HL-60 (cell line): ENCODE data around the gene HPDL.

Source experiments
- DNase-seq, 2 experiments: peaks; one replicate each; pipeline ENCODE4 v3.0.0-alpha.2; 2010 to 2020; ENCODE audit warnings: low read depth in 1 of 2, low spot score in 1 of 2
- H3K27ac ChIP-seq: fragments of 250-450 bp; sonication (Bioruptor Pico); replicated peaks from 2 replicates; pipeline ENCODE4 v1.5.1; 2020; ENCODE audit warnings: mild to moderate bottlenecking, moderate library complexity
- H3K27me3 ChIP-seq: fragments of 250-450 bp; sonication (Bioruptor Pico); 2 replicates; pipeline ENCODE4 v1.5.1; 2021; ENCODE audit warnings: mild to moderate bottlenecking, moderate library complexity; ENCODE audit not compliant: insufficient read depth, poor library complexity, severe bottlenecking
- H3K4me3 ChIP-seq: replicated peaks from 2 replicates; pipeline ENCODE4 v1.5.1; 2011; ENCODE audit warnings: mild to moderate bottlenecking, control low read depth, low read length; ENCODE audit not compliant: insufficient read depth
- CTCF ChIP-seq: IDR thresholded peaks from one replicate; pipeline ENCODE4 v1.5.1; 2011; ENCODE audit warnings: low read length, control low read depth, inconsistent platforms; ENCODE audit not compliant: insufficient read depth
- GABPA ChIP-seq: IDR thresholded peaks from 2 replicates; pipeline ENCODE4 v1.6.1; 2012; ENCODE audit warnings: low read depth
- POLR2AphosphoS5 ChIP-seq: IDR thresholded peaks from 2 replicates; pipeline ENCODE4 v1.6.1; 2012; ENCODE audit warnings: low read depth
- REST ChIP-seq: IDR thresholded peaks from 2 replicates; pipeline ENCODE4 v1.6.1; 2012; ENCODE audit warnings: low read depth; ENCODE audit not compliant: insufficient replicate concordance
- SPI1 ChIP-seq: IDR thresholded peaks from 2 replicates; pipeline ENCODE4 v1.6.1; 2012; ENCODE audit warnings: low read depth, mild to moderate bottlenecking, borderline replicate concordance

The HPDL gene

GRCh38 chr1:45345014-45345413 is 18.3 kb downstream of the HPDL start:
- DNase-seq: no peak
- Histone ChIP-seq H3K27me3 (no peaks in the 10 kb centered on the region), H3K27ac (no peak overlapping the region), H3K4me3 (no peak overlapping the region)
- no peak for TF ChIP-seq POLR2AphosphoS5

GRCh38 chr1:45346473-45346872 is 19.8 kb downstream of the HPDL start:
- TF ChIP-seq CTCF: no peak
- TF ChIP-seq POLR2AphosphoS5: 0 out of 2 replicates have a peak, but pooled peaks have one; percentile 10
- TF ChIP-seq GABPA: no peak
- TF ChIP-seq REST: no peak
- no peak overlapping the region for H3K4me3 ChIP-seq
- no peaks in the 10 kb centered on the region for H3K27me3 ChIP-seq
- DNase-seq: no peak
- no peak overlapping the region for H3K27ac ChIP-seq

- Histone ChIP-seq H3K4me3 (no peak overlapping the region), H3K27ac (no peak overlapping the region), H3K27me3 (no peaks in the 10 kb centered on the region)
- no peak for TF ChIP-seq GABPA
- TF ChIP-seq CTCF: no peak
- TF ChIP-seq POLR2AphosphoS5: no peak
- TF ChIP-seq REST: no peak
- no peak for TF ChIP-seq SPI1
- no peak for DNase-seq
These were observed 21.3 kb downstream of the HPDL start for GRCh38 chr1:45348020-45348419.

GRCh38 chr1:45348609-45348965 is 21.9 kb downstream of the HPDL start:
- H3K27me3 ChIP-seq: no peaks in the 10 kb centered on the region
- DNase-seq: no peak
- TF ChIP-seq SPI1 (no peak), GABPA (no peak), POLR2AphosphoS5 (no peak), REST (no peak), CTCF (no peak)
- H3K27ac ChIP-seq: no peak overlapping the region
- H3K4me3 ChIP-seq: no peak overlapping the region
